Prostate gland (tissue), 2 donors: ENCODE measurements around the gene SYNE1.

Experiments used
- CTCF ChIP-seq, 4 experiments: fragments of 200-600 bp in 2 of 4; fragments of 450-650 bp in 2 of 4; sonication (generic) in 2 of 4; IDR thresholded peaks; 1 replicate in 3 of 4; 2 replicates in 1 of 4; pipeline ENCODE4 v1.5.1; 2016 to 2019; ENCODE audit warnings: antibody characterized with exemption in 4 of 4, mild to moderate bottlenecking in 2 of 4, moderate library complexity in 2 of 4
- POLR2A ChIP-seq: fragments of 450-650 bp; IDR thresholded peaks from one replicate; pipeline ENCODE4 v1.6.1; 2016; ENCODE audit warnings: antibody characterized with exemption, mild to moderate bottlenecking

DNA sequence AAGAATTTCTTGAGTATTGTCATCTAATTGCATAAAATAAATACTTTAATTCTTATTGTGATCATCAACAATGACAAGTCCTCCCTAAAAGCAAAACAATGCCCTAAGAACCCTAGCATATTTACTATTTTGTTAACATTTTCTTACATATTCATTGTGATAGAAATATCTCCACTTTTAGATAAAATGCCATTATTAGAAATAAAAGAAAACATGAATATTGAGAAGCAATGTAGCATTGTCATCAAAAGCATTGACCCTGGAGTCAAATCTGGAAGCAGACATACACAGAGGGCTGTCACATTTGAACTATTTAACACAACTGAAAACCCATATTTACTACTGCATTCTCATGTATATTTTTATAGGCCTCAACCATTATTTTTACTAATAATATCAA lies 257.7 kb downstream of the SYNE1 start:
- TF ChIP-seq POLR2A: no peak
- TF ChIP-seq CTCF (IDR thresholded peaks at IDR 0.05): no peak
